H1 (cell line): ENCODE results near the gene NFE2L2. TPM values are rescaled to one million over a fixed set of nuclear protein-coding genes. Genes with fewer than 3 reads are reported as not detected.

Source experiments
- CTCF ChIA-PET: fragments of 300-600 bp; sonication (Branson Sonifier 250); formaldehyde crosslinking; loops from one replicate; lab custom pipeline; 2021; ENCODE audit not compliant: partially characterized antibody; lab: Charles Lee
- POLR2A ChIA-PET: fragments of 300-600 bp; sonication (Branson Sonifier 250); formaldehyde crosslinking; loops from one replicate; lab custom pipeline; 2021; ENCODE audit warnings: inconsistent platforms; ENCODE audit not compliant: partially characterized antibody; lab: Charles Lee
- DNase-seq, 2 experiments: peaks; one replicate each; pipeline versions ENCODE4 v3.0.0 to v3.0.0-alpha.2; 2010 to 2022; ENCODE audit warnings: low spot score in 2 of 2, low read depth in 1 of 2, mixed read lengths in 1 of 2
- FAIRE-seq: peaks from 2 replicates; lab custom pipeline; 2011; peaks lifted over from hg19 to GRCh38; lab: Jason Lieb, UNC
- H2AFZ ChIP-seq: 2 replicates; pipeline ENCODE4 v1.8.1; 2012; ENCODE audit warnings: low read length, inconsistent platforms
- H2AK5ac ChIP-seq: 2 replicates; pipeline ENCODE4 v1.6.1; 2013; ENCODE audit warnings: low read depth, low read length
- H2BK120ac ChIP-seq: replicated peaks from 2 replicates; pipeline ENCODE3; 2013; ENCODE audit warnings: low read depth, low read length, inconsistent platforms
- H2BK12ac ChIP-seq: 2 replicates; pipeline ENCODE4 v1.6.1; 2013; ENCODE audit warnings: low read depth, low read length
- H2BK15ac ChIP-seq: 2 replicates; pipeline ENCODE4 v1.6.1; 2013; ENCODE audit warnings: low read length
- H2BK20ac ChIP-seq: 2 replicates; pipeline ENCODE4 v1.6.1; 2013; ENCODE audit warnings: low read length
- H2BK5ac ChIP-seq: 2 replicates; pipeline ENCODE4 v1.6.1; 2013; ENCODE audit warnings: low read depth, low read length
- H3K14ac ChIP-seq: 2 replicates; pipeline ENCODE4 v1.6.1; 2013; ENCODE audit warnings: inconsistent platforms; ENCODE audit not compliant: insufficient read length
- H3K18ac ChIP-seq: 2 replicates; pipeline ENCODE4 v1.6.1; 2013; ENCODE audit warnings: low read length; ENCODE audit errors: extremely low read depth
- H3K23ac ChIP-seq: 2 replicates; pipeline ENCODE4 v1.6.1; 2013; ENCODE audit warnings: inconsistent platforms; ENCODE audit not compliant: insufficient read length
- H3K23me2 ChIP-seq: 2 replicates; pipeline ENCODE4 v1.6.1; 2013; ENCODE audit warnings: low read depth, low read length
- H3K27ac ChIP-seq: 2 replicates; pipeline ENCODE4 v1.6.1; 2011; ENCODE audit warnings: low read depth, low read length, inconsistent platforms
- H3K27me3 ChIP-seq, 4 experiments: replicated peaks in 1 of 4; 1 replicate in 1 of 4; 2 replicates in 3 of 4; pipeline versions ENCODE4 v1.6.1 to v1.8.1; 2011 to 2013; ENCODE audit warnings: low read length in 3 of 4, mild to moderate bottlenecking in 3 of 4, inconsistent platforms in 2 of 4, mixed read lengths in 2 of 4, moderate library complexity in 1 of 4; ENCODE audit not compliant: control insufficient read depth in 3 of 4, insufficient read depth in 3 of 4; ENCODE audit errors: extremely low read depth in 1 of 4
- H3K36me3 ChIP-seq, 4 experiments: 2 replicates each; pipeline versions ENCODE4 v1.6.1 to v1.8.1; 2011 to 2013; ENCODE audit warnings: mild to moderate bottlenecking in 4 of 4, low read length in 3 of 4, moderate library complexity in 2 of 4, control low read depth in 1 of 4, inconsistent platforms in 1 of 4; ENCODE audit not compliant: insufficient read depth in 4 of 4, control insufficient read depth in 2 of 4
- H3K4ac ChIP-seq: replicated peaks from 2 replicates; pipeline ENCODE3; 2013; ENCODE audit warnings: low read length, low read depth, mixed read lengths, inconsistent platforms; ENCODE audit not compliant: insufficient read length
- H3K4me1 ChIP-seq, 4 experiments: replicated peaks in 1 of 4; 1 replicate in 1 of 4; 2 replicates in 3 of 4; pipeline versions ENCODE4 v1.6.1 to v1.8.1; 2011 to 2013; ENCODE audit warnings: low read length in 3 of 4, inconsistent platforms in 2 of 4, mixed read lengths in 1 of 4; ENCODE audit not compliant: insufficient read depth in 4 of 4, control insufficient read depth in 3 of 4
- H3K4me2 ChIP-seq, 2 experiments: 2 replicates each; pipeline versions ENCODE4 v1.6.1 to v1.8.1; 2011 to 2013; ENCODE audit warnings: low read depth in 2 of 2, low read length in 2 of 2, control low read depth in 1 of 2, inconsistent platforms in 1 of 2, mild to moderate bottlenecking in 1 of 2; ENCODE audit not compliant: insufficient read depth in 1 of 2
- H3K4me3 ChIP-seq, 4 experiments: fragments of 200-600, 300-600 bp in 1 of 4; sonication (generic), shearing (Covaris generic), sonication (Bioruptor Twin) in 1 of 4; 2 replicates each; pipeline versions ENCODE4 v1.5.1 to v1.8.1; 2011 to 2016; ENCODE audit warnings: low read length in 4 of 4, low read depth in 3 of 4, control low read depth in 2 of 4, inconsistent platforms in 2 of 4, mild to moderate bottlenecking in 2 of 4, mixed read lengths in 1 of 4, moderate library complexity in 1 of 4; ENCODE audit not compliant: insufficient read depth in 2 of 4; ENCODE audit errors: extremely low read depth in 1 of 4
- H3K56ac ChIP-seq: replicated peaks from 2 replicates; pipeline ENCODE3; 2013; ENCODE audit warnings: low read depth, mild to moderate bottlenecking, mixed read lengths, low read length, inconsistent platforms; ENCODE audit not compliant: insufficient read length
- H3K79me1 ChIP-seq: 2 replicates; pipeline ENCODE4 v1.6.1; 2013; ENCODE audit warnings: low read depth, low read length, control low read depth
- H3K79me2 ChIP-seq, 2 experiments: 2 replicates each; pipeline versions ENCODE4 v1.6.1 to v1.8.1; 2012 to 2013; ENCODE audit warnings: low read length in 2 of 2, mild to moderate bottlenecking in 2 of 2, inconsistent platforms in 1 of 2; ENCODE audit not compliant: insufficient read depth in 2 of 2, control insufficient read depth in 1 of 2
- H3K9ac ChIP-seq, 4 experiments: replicated peaks in 1 of 4; 1 replicate in 1 of 4; 2 replicates in 3 of 4; pipeline versions ENCODE4 v1.6.1 to v1.8.1; 2011 to 2013; ENCODE audit warnings: low read depth in 3 of 4, low read length in 3 of 4, control low read depth in 2 of 4, mild to moderate bottlenecking in 2 of 4, moderate library complexity in 2 of 4, inconsistent platforms in 1 of 4; ENCODE audit errors: extremely low read depth in 1 of 4
- H3K9me3 ChIP-seq, 2 experiments: 2 replicates each; pipeline versions ENCODE4 v1.6.1 to v1.8.1; 2012 to 2013; ENCODE audit warnings: mild to moderate bottlenecking in 2 of 2, moderate library complexity in 2 of 2, control low read depth in 1 of 2, inconsistent platforms in 1 of 2, low read depth in 1 of 2, low read length in 1 of 2, mixed read lengths in 1 of 2; ENCODE audit not compliant: insufficient read depth in 2 of 2
- H4K20me1 ChIP-seq, 2 experiments: replicated peaks in 1 of 2; 2 replicates each; pipeline versions ENCODE3 to v1.8.1; 2011 to 2013; ENCODE audit warnings: inconsistent platforms in 2 of 2, low read length in 2 of 2, mild to moderate bottlenecking in 1 of 2; ENCODE audit not compliant: insufficient read depth in 2 of 2, control insufficient read depth in 1 of 2
- H4K5ac ChIP-seq: 2 replicates; pipeline ENCODE4 v1.6.1; 2013; ENCODE audit warnings: low read length, low read depth, mixed read lengths, inconsistent platforms; ENCODE audit not compliant: insufficient read length
- H4K8ac ChIP-seq: 2 replicates; pipeline ENCODE4 v1.8.0; 2013; ENCODE audit warnings: mild to moderate bottlenecking, moderate library complexity, low read length, inconsistent platforms; ENCODE audit not compliant: insufficient read depth; ENCODE audit errors: extremely low read depth
- H4K91ac ChIP-seq: replicated peaks from 2 replicates; pipeline ENCODE3; 2013; ENCODE audit warnings: low read length, mixed read lengths, inconsistent platforms; ENCODE audit not compliant: insufficient read length
- BACH1 ChIP-seq: IDR thresholded peaks from 2 replicates; pipeline ENCODE4 v1.6.1; 2012; ENCODE audit warnings: low read length, improper control_type of control experiment
- GABPA ChIP-seq: IDR thresholded peaks from 2 replicates; pipeline ENCODE4 v1.6.1; 2011; ENCODE audit warnings: mild to moderate bottlenecking, low read length, moderate library complexity, borderline replicate concordance; ENCODE audit not compliant: insufficient read depth
- RBBP5 ChIP-seq: IDR thresholded peaks from 2 replicates; pipeline ENCODE4 v1.7.1; 2012; ENCODE audit warnings: low read depth, mild to moderate bottlenecking, inconsistent platforms, low read length, moderate library complexity, borderline replicate concordance
- TCF12 ChIP-seq: IDR thresholded peaks from 2 replicates; pipeline ENCODE4 v1.6.1; 2011; ENCODE audit warnings: low read depth, mild to moderate bottlenecking, low read length
- WGBS, 2 experiments: shearing (Covaris generic) in 1 of 2; methylation state at CpG; one replicate each; pipeline versions ENCODE4 v1.1.6 to v1.1.7; 2013 to 2015; ENCODE audit warnings: low lambda C conversion rate in 2 of 2, mixed read lengths in 2 of 2, inconsistent platforms in 1 of 2, low coverage in 1 of 2, missing lambda C conversion rate in 1 of 2; ENCODE audit not compliant: insufficient replicate concordance in 2 of 2, insufficient coverage in 1 of 2, insufficient read length in 1 of 2; ENCODE audit errors: extremely low coverage in 1 of 2, missing lambda C conversion rate in 1 of 2; 5-methylcytosine and 5-hydroxymethylcytosine counted together
- polyA plus RNA-seq, 7 experiments: library from polyadenylated mRNA; depleted of rRNA in 3 of 7; stranded (reverse) in 5 of 7; unstranded in 2 of 7; fragments of >200 nt in 5 of 7; fragments of 200-250 nt in 2 of 7; gene quantifications; 1 replicate in 5 of 7; 2 replicates in 1 of 7; 4 replicates in 1 of 7; pipeline versions ENCODE4 v1.2.1 to v1.2.3, GENCODE V29; 2011 to 2013; ENCODE audit warnings: missing spikeins in 2 of 7, mixed read lengths in 2 of 7
- total RNA-seq: library from RNA; stranded (reverse); fragmentation: NEBNext Ultra II Directional; extraction: Animal tissue kit (Norgen Biotek cat#: 25700); gene quantifications from 2 replicates; pipeline ENCODE4 v1.2.1, GENCODE V29; 2021

NFE2L2 gene
- total and polyA plus RNA-seq, 2 of the 8 experiments (the other 6 are each of a cell fraction or from before 2014, with no cell fraction given): 33.2 to 34.5 TPM

- Histone ChIP-seq H3K14ac (no peak overlapping the region), H3K4me2 (no peak overlapping the region), H3K36me3 (no peaks in the 10 kb centered on the region), H3K23me2 (no peaks in the 10 kb centered on the region), H4K8ac (no peak overlapping the region), H3K23ac (no peak overlapping the region), H3K9ac (no peak overlapping the region), H4K91ac (no peak overlapping the region), H3K79me2 (no peaks in the 10 kb centered on the region), H2AK5ac (no peak overlapping the region), H3K79me1 (no peaks in the 10 kb centered on the region), H3K27me3 (no peaks in the 10 kb centered on the region), H4K20me1 (no peaks in the 10 kb centered on the region), H4K5ac (no peak overlapping the region), H3K27ac (no peak overlapping the region), H2BK5ac (no peak overlapping the region), H3K4ac (no peak overlapping the region), H2BK20ac (no peak overlapping the region), H3K18ac (no peak overlapping the region), H3K56ac (no peak overlapping the region), H2BK12ac (no peak overlapping the region), H2BK120ac (no peak overlapping the region), H2AFZ (no peak overlapping the region), H2BK15ac (no peak overlapping the region), H3K4me1 (no peaks in the 10 kb centered on the region), H3K4me3 (no peak overlapping the region), H3K9me3 (no peaks in the 10 kb centered on the region)
- CTCF ChIA-PET: interaction anchor here (1.1 to 1.2 kb wide), 3 partner anchors 13 to 437 kb away, joined by 3 to 4 read pairs (median 3); no protein-coding TSS in a partner anchor
- no peak for TF ChIP-seq BACH1
- no peak for TF ChIP-seq TCF12
- no peak for TF ChIP-seq GABPA
- no peak for TF ChIP-seq RBBP5
- WGBS, 2 experiments: 92% methylated on average over 1 of the region's 1 CpG; no CpG with 5 or more reads in 1 of the 2 experiments
- POLR2A ChIA-PET: interaction anchor here (0.5 to 1.6 kb wide), 2 partner anchors 22 to 63 kb away, joined by 3 to 4 read pairs; partner anchors contain the start of gene NFE2L2
- no peak for DNase-seq
- no peak for FAIRE-seq
These were observed 23.3 kb upstream of the NFE2L2 start for GRCh38 chr2:177287814-177288213.
